ENCODE data around the gene MBD3. TPM values are rescaled to one million over a fixed set of nuclear protein-coding genes. Genes with fewer than 3 reads are reported as not detected.

MBD3 gene
- total RNA-seq, result 56.5 and 99.6 TPM in 2 replicates

DNA sequence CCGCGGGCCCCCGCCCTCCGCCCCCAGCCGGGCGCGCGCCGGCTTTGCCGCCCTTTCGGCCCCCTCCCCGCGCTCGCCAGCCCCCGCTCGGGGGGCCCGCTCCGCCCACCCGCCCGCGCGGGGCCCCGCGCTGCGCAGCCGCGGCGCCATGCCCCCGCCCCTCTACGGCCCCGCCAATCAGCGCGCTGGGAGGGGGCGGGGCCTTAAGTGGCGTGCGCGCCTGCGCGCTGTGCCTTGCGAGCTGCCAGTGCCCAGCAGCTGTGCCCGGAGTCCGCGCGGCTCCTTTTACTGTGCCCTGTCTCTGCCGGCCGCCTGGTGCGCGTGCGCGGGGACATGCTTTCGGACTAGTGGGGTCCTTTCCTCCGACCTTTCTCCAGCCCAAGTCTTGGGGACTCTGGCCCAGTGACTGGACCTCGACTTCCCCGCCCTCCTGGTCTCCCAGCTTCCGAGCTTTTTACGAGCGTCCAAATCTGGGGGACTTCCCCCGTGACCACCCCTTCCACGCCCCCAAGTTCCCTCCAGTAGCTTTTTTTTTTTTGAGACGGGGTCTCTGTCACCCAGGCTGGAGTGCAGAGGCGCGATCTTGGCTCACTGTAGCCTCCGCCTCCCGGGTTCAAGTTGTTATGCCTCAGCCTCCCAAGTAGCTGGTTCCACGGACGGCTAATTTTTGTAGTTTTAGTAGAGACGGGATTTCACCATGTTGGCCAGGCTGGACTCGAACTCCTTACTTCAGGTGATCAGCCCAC, at the start of gene MBD3:
Gene MBD3, minus strand, starts transcription at position 111 of the 746 bp plus-strand sequence. CDS start 234 bp downstream, outside the sequence.

DNA sequence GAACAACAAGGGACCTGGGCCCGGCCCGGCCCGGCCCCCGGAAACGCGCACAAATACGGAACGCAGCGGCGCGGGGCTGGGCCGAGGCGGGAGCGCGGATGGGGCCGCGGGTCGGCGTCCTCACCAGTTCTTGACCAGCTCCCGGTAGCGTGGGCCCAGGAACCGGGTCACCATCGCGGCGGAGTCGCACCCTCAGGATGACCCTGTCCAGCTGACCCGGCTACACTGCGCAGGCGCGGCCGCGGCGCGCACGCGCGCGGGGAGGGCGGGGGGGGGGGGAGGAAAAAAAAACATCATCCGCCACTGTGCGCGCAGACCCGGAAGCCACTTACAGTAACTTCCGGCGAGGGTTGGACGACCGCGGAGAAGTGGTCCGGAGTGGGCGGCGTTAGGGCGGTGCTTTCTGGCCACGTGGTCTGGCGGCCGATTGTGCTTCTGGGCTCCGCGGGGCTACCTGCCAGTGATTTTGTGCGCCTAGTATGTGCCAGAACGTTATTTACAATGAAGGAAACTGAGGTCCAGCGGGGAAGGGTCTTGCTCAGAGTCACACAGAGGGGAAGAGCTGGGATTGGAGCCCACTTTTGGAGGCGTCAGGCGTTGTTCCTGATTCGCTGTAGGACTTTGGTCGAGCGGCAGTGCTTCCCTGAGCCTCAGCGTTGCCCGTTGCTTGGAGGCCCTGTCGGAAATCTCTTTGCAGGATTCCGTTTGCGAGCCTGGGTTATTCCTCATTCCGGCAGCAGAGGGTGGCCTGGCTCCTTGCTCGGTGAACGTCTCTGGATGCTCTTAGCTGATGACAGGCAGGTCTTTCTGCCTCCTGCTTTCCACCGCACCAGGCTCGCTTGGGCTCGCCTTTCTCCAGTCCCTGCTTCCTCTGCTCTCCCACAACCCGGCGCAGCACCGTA, 12.8 kb upstream of the MBD3 start, which contains the start of gene UQCR11:
Gene UQCR11, minus strand, starts transcription at position 227 of the 902 bp plus-strand sequence. Its CDS starts 53 bp downstream, at position 174.

GRCh38 chr19:1568320-1569019, 24.2 kb downstream of the MBD3 start, which contains the start of gene MEX3D:
Gene MEX3D (minus strand): TSS chr19:1568325. CDS start chr19:1568058, 267 bp downstream.

Other genes starting within 250 kb of the MBD3 start
- 77.1 and 87.6 TPM in 2 replicates for gene NDUFS7, start 209.0 kb downstream of the MBD3 start, total RNA-seq
- gene GAMT, start 191.3 kb downstream of the MBD3 start, total RNA-seq, result 24.7 and 46.7 TPM in 2 replicates
- gene DAZAP1, start 185.3 kb downstream of the MBD3 start, total RNA-seq, result 35.6 and 59.5 TPM in 2 replicates
- 1,770 and 2,629 TPM in 2 replicates for gene RPS15, start 154.5 kb downstream of the MBD3 start, total RNA-seq
- 0.16 TPM in 1 of 2 replicates, not detected in the other for gene APC2, start 142.7 kb downstream of the MBD3 start, total RNA-seq
- gene C19orf25, start 113.7 kb downstream of the MBD3 start, total RNA-seq, result 37.4 and 43.3 TPM in 2 replicates
- 0.18 and 0.97 TPM in 2 replicates for gene PCSK4, start 102.5 kb downstream of the MBD3 start, total RNA-seq
- 1.8 and 5.8 TPM in 2 replicates for gene REEP6, start 101.7 kb downstream of the MBD3 start, total RNA-seq
- gene ADAMTSL5, start 79.8 kb downstream of the MBD3 start, total RNA-seq, result 3.4 and 11.8 TPM in 2 replicates
- not detected in 2 replicates for gene PLK5, start 68.8 kb downstream of the MBD3 start, total RNA-seq
- 29.8 and 33.4 TPM in 2 replicates for gene MEX3D, start 24.5 kb downstream of the MBD3 start, total RNA-seq
- gene UQCR11, start 12.6 kb upstream of the MBD3 start, total RNA-seq, result 84.1 and 89.7 TPM in 2 replicates
- gene TCF3, start 59.8 kb upstream of the MBD3 start, total RNA-seq, result 55.4 and 77.9 TPM in 2 replicates
- gene ONECUT3, start 160.6 kb upstream of the MBD3 start, total RNA-seq, result not detected in 2 replicates
- 0.97 and 1.1 TPM in 2 replicates for gene ATP8B3, start 219.4 kb upstream of the MBD3 start, total RNA-seq

Measured in cardiac atrium fibroblast (primary cell).